MV-4-11 (cell line): ENCODE measurements around the gene EDNRB.
"Not testable (repeated sequence)": the region's sequence is repeated elsewhere in the genome, so short reads cannot be mapped to it uniquely, and the experiment has no call there.

Experiments used
- DNase-seq: peaks from one replicate; lab custom pipeline; 2025; lab: John Stamatoyannopoulos, UW

Gene EDNRB

DNA sequence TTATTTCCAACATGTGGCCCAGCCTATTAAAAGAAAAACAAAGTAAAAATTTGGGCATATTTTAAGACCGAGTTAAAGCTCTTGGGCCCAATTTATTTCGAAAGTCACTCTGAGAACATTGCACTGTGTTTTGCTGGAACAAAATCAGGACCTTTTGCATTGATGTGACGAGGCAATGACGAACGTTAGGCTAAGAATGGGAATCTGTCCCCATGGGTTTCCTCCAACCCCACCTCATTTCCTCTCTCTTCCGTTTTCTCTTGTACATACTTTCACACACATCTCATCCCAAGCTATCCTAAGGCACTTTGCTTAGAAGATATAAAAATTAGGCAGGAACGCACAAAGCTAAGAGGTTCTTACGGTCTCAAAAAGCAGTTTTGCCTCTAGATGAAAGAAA lies 22.1 kb downstream of the EDNRB start:
- DNase-seq, result no peak

DNA sequence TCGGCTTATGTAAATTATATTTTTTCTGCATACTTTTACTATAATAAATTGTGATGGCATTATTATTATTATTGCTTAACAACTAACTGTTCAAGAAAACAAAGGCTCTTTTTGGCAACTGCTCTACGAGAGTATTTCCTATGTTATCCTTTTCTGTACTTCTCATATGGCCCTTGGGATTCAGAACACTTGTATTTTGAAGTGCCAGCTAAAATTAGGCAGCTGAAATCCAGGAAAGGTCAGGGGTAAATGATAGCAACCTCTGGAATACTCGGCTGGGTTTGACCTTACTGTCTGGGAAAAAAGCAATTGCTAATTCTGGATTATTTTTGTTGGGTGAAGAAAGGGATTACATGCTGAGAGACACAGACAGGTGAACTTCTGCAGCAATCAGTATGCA lies 23.9 kb downstream of the EDNRB start:
- DNase-seq, result no peak

DNA sequence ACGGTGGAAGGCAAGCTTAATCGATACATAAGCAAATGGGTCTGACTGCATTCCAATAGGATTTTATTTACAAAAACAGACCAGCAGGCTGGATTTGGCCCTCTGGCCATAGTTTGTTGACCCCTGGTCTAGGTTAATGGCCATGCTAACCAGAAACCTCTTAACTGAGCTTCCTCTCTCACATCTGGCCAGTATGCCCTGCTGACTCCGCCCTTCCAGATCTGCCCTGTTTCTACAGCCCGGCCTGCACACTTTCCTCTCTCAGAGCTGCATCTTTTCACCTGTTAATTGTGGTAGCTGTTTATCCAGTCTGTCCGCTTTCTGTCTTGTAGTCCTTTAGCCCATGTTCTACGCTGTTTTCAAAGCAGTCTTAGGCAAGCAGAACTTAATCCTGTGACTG lies 25.6 kb downstream of the EDNRB start:
- no peak for DNase-seq

DNA sequence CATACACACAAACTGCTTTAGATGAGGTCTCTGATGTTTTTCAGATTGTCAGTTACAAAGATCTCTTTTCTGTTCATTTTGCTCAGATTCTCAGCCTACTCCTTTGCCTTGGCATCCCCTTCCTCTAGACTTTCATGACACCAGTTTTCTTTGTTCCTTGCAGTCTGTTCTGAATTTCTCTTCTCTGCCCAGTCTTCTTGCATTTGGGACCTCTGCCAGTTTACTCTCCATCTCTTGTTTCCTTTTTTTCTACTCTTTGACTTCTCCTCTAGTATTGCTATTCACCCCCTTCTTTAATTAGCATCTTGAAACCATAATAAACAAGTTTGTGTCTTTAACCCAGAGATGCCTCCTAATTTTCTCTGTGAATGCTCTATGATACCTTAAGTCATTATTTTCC lies 26.1 kb downstream of the EDNRB start:
- no peak for DNase-seq

DNA sequence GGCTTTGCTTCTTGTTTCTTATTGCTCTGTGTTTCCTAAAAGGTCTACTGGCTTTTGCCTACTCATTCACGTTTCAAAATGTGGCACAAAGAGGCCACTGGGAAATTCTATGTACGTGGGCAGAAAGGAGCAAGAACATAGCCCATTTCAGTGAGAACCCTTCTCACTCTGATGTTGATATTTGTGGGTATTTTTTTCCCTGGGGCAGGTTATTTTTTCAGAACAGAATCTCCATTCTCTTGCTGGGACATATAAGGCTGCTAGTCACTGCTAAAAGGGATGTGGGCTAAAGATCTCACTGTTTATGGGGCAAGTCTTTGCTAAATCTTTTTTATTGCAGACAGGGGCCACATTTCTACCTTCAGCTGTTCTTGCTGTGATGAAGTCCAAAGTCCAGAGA lies 27.1 kb downstream of the EDNRB start:
- DNase-seq, result no peak

DNA sequence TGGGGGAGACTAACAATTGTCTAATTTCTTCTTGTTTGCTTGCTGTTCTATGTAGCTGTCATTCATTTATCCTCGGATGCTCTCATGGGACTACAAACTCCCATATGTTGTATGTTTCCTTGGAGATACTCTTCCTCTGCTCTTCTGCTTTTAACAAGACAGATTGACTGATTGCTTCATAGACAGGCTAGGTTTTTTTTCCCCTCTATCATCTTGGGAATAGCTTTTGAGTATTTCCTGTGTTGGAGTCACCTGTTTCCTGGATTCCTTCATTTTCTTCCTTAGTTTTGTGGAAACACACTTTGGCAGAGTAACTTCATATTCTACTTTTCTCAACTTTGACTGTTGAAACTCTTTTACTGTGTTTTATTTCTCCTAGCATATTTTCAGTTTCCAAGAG lies 27.6 kb downstream of the EDNRB start:
- no peak for DNase-seq

DNA sequence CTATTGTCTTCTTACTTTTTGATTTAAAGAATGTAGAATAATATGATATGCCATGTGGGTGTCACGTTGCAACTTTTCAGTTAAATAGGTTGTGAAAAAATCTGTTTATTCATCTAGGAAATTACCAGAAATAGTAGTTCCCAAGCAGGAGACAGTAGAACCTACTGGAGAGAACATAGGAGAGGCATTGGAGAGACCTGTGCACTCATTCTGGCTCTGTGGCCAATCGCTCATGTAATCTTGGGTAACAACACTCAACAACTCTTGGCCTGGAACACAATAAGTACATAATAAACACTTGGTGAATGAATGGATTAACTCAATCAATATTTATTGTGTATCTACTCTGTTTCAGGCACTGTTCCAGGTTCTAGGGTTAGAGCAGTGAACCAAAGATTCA lies 35.3 kb downstream of the EDNRB start:
- DNase-seq, result no peak

DNA sequence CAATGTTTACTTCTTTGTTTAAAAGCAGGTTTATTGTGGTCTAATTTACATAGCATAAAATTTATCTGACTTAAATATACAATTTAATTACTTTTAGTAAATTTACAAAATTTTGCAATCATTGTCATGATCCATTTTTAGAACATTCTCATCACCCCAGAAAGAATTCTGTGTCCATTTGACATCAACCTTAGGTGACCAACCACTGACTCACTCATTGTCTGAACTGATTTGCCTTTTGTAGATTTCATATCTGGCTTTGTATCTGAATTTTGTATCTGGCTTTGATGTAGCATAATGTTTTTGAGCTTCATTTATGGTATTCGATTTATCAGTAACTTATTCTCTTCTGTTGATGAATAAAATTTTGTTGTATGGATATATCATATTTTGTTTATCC lies 40.4 kb downstream of the EDNRB start:
- no peak for DNase-seq

DNA sequence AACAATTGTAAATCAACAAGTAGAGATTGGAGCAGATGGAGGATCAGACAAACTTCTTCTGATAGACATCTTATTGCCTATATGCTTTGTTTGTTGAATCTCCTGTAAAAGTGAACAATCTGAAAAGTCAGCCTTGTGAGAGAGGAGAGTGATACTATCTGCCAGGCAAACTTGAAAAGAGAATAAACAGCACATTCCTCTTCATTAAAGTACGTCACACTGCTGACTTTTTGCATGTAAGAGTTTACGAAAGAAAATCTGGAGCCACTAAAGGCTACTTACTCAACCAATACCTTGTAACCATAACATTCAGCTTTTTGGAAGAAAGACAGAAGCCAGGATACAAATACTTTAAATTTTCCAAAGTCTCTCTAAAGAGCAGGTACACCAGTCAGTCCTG lies 42.5 kb downstream of the EDNRB start:
- DNase-seq, result no peak

DNA sequence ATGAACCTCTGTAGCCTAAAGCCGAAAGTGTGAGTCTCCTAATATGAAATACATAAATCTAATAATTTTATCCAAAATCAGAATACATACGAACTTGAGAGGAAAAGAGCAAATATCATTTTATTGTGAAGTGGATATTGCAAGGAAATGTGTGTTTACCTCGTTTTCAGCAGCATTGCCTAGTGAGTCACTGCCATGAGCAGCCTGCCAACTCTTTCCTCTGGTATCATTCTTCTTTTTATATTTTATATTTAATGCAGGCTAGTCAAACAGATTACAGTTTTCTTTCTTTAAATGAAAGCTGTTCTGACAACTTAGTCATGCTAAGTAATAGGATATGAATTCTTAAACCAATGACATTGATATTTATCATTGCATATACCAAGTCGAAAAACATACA lies 44.2 kb downstream of the EDNRB start:
- DNase-seq, result no peak

DNA sequence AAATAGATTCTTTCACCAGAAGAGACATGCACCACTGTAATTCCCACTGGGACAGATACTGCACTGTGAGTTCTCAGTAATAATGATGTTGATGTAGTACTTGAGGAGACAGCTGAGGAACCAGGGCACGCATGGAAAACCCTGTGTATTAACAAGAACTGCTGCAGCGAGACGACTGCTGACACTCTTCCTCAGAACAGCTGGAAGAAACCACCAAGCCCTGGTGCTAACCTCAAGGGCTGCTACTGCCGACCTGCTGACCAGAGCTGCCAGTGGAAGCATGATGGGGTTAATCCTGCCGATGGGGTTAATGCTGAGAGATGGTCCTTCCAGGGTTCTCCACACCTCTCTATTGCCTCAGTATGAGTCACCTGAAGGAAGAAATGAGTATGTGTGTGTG lies 45.6 kb downstream of the EDNRB start:
- DNase-seq, result peak; percentile 31

DNA sequence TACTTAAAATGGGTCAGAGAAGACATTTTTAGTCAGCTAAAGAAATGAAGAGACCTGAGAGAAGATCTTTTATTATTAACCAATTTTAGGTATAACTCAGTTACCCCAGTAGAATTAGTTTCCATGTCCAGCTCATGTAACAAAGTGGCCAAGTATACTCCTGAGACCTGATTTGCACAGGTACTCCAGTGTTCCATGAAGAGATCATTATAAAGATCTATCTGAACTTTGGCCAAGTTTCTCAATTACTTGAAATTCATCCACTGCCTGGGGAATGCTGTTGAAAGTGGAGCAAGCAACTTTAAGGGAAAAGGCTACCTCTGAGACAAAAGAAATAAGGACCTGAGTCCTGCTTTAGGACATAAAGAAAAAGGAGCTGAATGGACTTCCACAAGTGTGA lies 47.0 kb downstream of the EDNRB start:
- DNase-seq, result no peak

DNA sequence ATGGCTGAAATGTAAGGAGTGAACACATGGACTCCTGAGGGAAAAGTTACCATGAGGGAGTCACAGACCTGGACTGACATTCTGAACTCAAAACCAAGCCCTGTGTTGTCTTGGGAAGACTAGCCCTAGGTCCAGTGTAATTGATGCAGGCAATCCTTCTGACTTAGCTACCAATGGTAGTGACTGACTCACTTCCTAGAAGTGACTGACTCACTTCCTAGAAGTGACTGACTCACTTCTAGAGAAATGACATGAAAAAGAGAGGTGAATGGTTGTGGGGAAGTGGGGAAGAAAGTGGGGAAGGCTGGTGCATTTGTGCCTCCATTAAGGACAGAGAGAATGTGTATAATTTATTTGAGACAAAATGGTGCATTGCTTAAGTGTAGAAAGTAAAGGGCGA lies 49.9 kb downstream of the EDNRB start:
- peak; percentile 8 for DNase-seq

DNA sequence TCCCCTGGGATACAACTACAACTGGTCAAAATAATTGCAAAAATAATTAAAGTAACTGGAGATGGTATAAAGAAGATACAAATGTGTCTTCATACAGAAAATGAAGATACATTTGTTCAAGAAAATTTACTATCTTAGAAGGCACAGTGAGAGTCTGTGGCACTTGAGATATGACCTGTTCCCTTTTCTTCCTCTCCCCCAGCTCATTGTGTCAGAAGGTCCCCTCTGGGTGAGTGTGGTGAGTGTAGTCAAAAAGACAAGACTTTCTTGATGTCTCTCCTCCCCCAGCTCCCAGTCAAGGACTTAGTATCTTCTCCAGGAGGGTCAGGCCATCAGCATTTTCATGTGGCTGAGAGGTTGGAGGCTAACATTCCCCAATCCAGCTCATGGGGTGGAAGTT lies 51.7 kb downstream of the EDNRB start:
- peak; percentile 8 for DNase-seq

DNA sequence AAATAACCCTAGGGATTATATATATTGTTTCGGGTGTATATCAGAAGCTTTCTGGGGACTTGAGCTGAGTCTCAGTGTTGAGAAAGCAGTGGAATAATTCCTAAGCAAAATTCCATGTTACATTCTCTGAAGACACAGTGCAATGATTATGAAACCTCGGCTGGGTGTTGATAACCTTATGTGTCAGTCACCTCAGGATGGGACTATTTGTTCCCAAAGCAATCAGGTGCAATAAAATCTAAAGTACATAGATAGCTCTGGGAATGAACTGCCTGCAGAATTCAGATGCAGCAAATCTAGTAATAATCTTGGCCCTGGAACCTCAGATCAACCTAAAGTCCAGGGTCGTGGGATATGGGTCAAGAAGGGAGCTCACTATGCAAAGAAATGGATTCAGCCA lies 53.0 kb downstream of the EDNRB start:
- no peak for DNase-seq

DNA sequence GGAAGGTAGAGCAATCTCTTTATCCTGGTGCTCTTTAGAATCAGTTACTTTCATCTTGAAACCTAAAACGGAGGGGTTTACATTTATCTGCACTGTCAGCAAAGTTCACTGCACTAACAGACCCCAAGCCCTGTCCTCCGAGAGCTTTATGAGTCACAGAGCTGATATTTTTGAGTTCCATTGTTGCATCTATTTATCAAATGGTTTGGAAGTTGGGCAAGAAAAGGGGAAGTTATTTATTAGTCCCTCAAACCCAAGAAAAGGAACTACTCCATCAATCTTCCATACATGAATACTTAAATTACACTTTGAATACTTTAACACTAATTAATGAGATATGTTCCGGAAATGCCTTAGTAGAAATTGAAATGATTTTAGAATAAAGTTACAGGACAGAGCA lies 55.5 kb downstream of the EDNRB start:
- DNase-seq, result peak; percentile 38

DNA sequence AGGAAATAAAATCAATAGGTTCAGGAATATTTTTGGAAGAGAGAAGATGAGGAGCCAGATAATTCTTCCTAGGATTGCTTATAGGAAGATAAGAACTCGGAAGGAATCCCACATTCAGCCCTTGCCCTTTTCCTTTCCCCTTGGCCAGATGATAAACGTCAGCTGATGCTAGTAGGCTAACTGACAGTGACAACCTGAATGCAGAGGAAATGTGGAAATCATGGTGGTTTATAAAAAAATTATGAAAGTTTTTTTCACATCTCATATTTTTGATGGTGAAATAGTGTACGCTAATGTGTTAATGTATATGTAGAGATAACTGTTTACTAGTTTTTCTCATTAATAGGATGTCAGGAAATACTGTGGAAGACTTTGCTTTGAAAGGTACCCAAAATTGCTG lies 56.9 kb downstream of the EDNRB start:
- peak; percentile 45 for DNase-seq

DNA sequence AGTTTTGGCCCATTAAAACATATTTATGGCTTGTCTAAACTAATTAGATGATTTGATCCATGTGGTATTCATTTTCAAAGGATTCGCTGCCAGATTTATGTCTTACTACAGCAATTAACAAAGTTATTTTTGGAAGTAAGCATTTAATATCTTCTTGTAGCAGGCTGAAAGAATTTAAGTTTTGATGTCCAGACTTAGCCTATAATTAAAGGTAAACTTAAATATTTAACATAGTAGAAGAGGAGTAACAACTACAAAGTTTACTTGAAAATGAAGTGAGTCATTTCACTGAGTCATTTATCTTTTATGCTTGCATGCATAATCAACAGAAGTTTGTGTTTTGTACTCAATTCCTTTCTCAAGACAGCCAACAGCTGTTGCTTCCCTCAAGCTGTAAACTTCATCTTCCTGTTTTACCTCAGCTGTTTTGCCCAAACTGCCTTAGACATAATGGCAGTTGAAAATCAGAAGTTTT lies 58.1 kb downstream of the EDNRB start:
- peak; percentile 77 for DNase-seq

DNA sequence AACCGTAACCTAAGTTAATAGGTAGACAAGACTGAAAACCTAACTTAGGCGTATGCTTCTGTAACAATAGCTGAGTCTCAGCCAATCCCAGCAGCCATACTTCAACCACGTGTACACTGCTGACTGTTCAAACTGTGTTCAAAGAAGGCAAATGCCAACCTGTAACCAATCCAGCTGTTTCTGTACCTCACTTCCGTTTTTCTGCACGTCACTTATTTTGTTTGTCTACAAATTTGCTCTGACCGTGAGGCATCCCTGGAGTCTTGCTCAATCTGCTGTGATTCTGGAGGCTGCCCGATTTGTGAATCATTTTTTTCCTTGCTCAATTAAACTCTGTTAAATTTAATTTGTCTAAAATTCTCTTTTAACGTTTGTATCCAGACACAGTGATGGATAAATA lies 59.2 kb downstream of the EDNRB start:
- DNase-seq, result peak; percentile 52

DNA sequence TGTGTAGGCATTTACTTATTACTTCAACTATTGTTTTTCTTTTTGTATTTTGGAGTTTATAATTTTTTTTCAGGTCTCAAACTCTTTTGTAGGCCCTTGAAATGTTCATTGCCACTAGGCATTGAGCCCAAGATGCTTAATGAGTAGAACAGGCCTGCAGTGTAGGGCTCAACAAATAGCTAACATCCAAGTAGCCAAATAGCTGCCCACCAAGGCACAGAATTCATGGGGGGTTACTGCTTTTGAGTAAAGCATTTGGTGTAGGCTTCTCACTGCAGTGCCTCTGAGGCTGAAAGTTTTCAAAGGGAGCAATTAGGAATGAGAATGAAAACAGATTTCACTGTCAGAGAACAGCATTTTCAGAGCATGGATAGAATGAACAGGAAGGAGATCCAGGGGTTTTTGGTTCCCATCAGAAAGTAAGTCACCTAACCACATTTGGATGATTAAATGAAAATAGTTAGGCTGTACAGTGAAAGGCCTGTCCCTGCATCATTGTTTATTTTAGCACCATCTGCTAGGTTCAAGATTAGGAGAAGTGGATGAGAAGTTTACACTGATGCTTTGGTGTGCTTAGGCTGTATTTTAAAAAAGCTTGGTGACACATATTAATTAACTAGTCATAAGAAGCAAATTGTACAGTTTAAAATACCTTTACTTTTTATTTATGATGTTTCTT lies 61.0 kb downstream of the EDNRB start:
- DNase-seq, result no peak

DNA sequence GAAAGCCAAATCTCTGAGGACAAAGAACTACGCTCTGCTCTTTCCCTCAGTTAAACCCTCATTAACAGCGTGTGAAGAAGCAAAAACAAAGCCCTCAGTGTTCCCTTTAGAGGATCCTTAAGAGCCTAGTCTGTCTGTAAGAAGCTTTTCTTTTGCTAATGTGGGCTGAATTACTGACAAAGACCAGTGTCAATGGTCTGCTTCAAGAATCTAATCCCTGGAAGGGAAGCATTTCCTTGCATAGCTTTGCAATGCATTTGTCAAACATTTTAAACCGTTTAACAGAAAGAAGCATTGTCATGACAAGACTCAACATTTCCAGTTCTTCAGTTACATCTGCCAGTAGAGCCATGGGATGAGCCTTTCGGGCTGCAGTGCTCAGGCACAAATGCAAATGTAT lies 64.9 kb downstream of the EDNRB start:
- DNase-seq, result no peak

DNA sequence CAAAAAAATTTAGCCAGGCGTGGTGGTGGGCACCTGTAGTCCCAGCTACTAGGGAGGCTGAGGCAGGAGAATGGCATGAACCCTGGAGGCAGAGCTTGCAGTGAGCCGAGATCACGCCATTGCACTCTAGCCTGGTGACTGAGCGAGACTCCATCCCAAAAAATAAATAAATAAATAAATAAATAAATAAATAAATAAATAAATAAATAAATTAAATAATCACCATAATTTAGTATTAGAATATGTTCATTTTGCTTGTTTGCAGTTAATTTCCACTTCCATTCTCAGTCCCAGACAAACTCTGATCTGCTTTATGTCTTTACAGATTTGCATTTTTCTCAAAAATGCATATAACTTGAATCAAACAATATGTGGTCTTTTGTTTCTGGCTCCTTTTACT lies 70.6 kb downstream of the EDNRB start:
- DNase-seq, result not testable (repeated sequence)

DNA sequence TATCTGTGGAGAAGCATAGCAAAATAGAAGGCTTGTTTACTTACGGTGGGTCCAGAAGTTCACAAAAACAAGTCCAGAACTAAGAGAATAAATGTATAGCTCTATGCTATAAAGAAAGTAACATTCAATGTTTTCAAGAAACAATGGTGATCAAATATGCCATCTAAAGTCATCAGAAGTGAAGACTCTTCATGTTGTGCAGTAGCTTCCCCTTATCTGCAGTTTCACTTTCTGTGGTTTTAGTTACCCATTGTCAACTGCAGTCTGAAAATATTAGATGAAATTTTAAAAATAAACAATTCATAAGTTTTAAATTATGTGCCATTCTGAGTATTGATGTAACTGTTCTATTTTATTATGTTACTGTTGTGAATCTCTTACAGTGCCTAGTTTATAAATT lies 72.5 kb downstream of the EDNRB start:
- peak; percentile 18 for DNase-seq
